Stimulated activated CD8-positive, alpha-beta memory T cell treated with anti-CD3 and anti-CD28 coated beads, Interleukin-4, amount 100 ng/mL, for 4 hours (primary cell): ENCODE measurements around the gene CCR7.

Experiments
- DNase-seq, 2 donors: peaks; one replicate each; pipeline ENCODE4 v3.0.0-alpha.2; 2020; ENCODE audit warnings: low read depth in 2 of 2, low spot score in 1 of 2

The CCR7 gene

GRCh38 chr17:40535924-40536294 lies 29.4 kb downstream of the CCR7 start:
- no peak for DNase-seq

GRCh38 chr17:40535438-40535837 lies 29.8 kb downstream of the CCR7 start:
- DNase-seq: no peak

GRCh38 chr17:40534371-40535189 lies 30.7 kb downstream of the CCR7 start:
- DNase-seq: no peak

- DNase-seq: no peak
These were observed 31.4 kb downstream of the CCR7 start for GRCh38 chr17:40533896-40534295.

- DNase-seq: no peak
These were observed 32.6 kb downstream of the CCR7 start for GRCh38 chr17:40532520-40533253.

GRCh38 chr17:40531051-40531991 lies 34.0 kb downstream of the CCR7 start:
- DNase-seq: peak; percentile 59 to 68

GRCh38 chr17:40530531-40530994 lies 34.7 kb downstream of the CCR7 start:
- DNase-seq: no peak

- no peak for DNase-seq
These were observed 35.3 kb downstream of the CCR7 start for GRCh38 chr17:40529991-40530390.

- no peak for DNase-seq
These were observed 36.4 kb downstream of the CCR7 start for GRCh38 chr17:40528692-40529417.

GRCh38 chr17:40526668-40527067 lies 38.6 kb downstream of the CCR7 start:
- DNase-seq: no peak

GRCh38 chr17:40525294-40525693 lies 40.0 kb downstream of the CCR7 start:
- DNase-seq: no peak

- DNase-seq: no peak
These were observed 40.9 kb downstream of the CCR7 start for GRCh38 chr17:40524243-40524965.

- no peak for DNase-seq
These were observed 42.3 kb downstream of the CCR7 start for GRCh38 chr17:40522961-40523310.

- DNase-seq: no peak
These were observed 42.9 kb downstream of the CCR7 start for GRCh38 chr17:40522250-40522960.

GRCh38 chr17:40520991-40521453 lies 44.2 kb downstream of the CCR7 start:
- no peak for DNase-seq

- no peak for DNase-seq
These were observed 46.0 kb downstream of the CCR7 start for GRCh38 chr17:40519089-40519775.

GRCh38 chr17:40518401-40519088 lies 46.7 kb downstream of the CCR7 start:
- DNase-seq: no peak

- DNase-seq: no peak
These were observed 47.3 kb downstream of the CCR7 start for GRCh38 chr17:40517981-40518380.
